Esophagus muscularis mucosa (tissue), 4 donors: ENCODE results near the gene GMEB2. TPM values are rescaled to one million over a fixed set of nuclear protein-coding genes. Genes with fewer than 3 reads are reported as not detected.

Experiments
- DNase-seq: peaks from one replicate; pipeline ENCODE4 v3.0.0-alpha.2; 2017; ENCODE audit errors: extremely low spot score
- H3K27ac ChIP-seq, 4 donors: fragments of 200-600 bp; sonication (generic); replicated peaks in 1 of 4; 1 replicate in 3 of 4; 2 replicates in 1 of 4; pipeline ENCODE4 v1.5.1; 2016 to 2019; ENCODE audit warnings: mild to moderate bottlenecking in 1 of 4
- H3K27me3 ChIP-seq, 4 donors: fragments of 200-600 bp; sonication (generic); one replicate each; pipeline versions ENCODE4 v1.5.1 to v1.6.0; 2016 to 2019
- H3K36me3 ChIP-seq, 4 donors: fragments of 200-600 bp; sonication (generic); one replicate each; pipeline ENCODE4 v1.5.1; 2016 to 2019
- H3K4me1 ChIP-seq, 4 donors: fragments of 200-600 bp; sonication (generic); one replicate each; pipeline ENCODE4 v1.5.1; 2016 to 2019
- H3K4me3 ChIP-seq, 4 donors: fragments of 200-600 bp; sonication (generic); 1 replicate in 2 of 4; 2 replicates in 2 of 4; pipeline ENCODE4 v1.5.1; 2016 to 2019; ENCODE audit warnings: mild to moderate bottlenecking in 4 of 4, moderate library complexity in 1 of 4
- H3K9me3 ChIP-seq, 4 donors: fragments of 200-600 bp; sonication (generic); 1 replicate in 3 of 4; 2 replicates in 1 of 4; pipeline ENCODE4 v1.5.1; 2016 to 2019
- EP300 ChIP-seq: sonication (generic); formaldehyde crosslinking; IDR thresholded peaks from one replicate; pipeline ENCODE4 v1.6.1; 2017; ENCODE audit warnings: antibody characterized with exemption
- POLR2A ChIP-seq: fragments of 450-650 bp; IDR thresholded peaks from one replicate; pipeline ENCODE4 v1.6.1; 2017; ENCODE audit warnings: antibody characterized with exemption, moderate library complexity, mild to moderate bottlenecking, low read depth
- POLR2AphosphoS5 ChIP-seq, 2 donors: sonication (generic); formaldehyde crosslinking; IDR thresholded peaks; one replicate each; pipeline ENCODE4 v1.6.1; 2017; ENCODE audit warnings: antibody characterized with exemption in 2 of 2
- WGBS: methylation state at CpG from one replicate; pipeline ENCODE4 v1.1.5; 2018; 5-methylcytosine and 5-hydroxymethylcytosine counted together
- intact Hi-C: fragments of 100-400 bp; cut with DNase I; formaldehyde crosslinking; loops from one replicate; pipeline ENCODE4 v1.15.1; 2023
- total RNA-seq, 4 donors: library from RNA; depleted of rRNA; stranded (reverse); fragments of >200 nt; gene quantifications; one replicate each; pipeline versions ENCODE4 v1.1.0 to v1.2.1, GENCODE V29; 2016
- TF ChIP-seq, protein P1 (sequence below), 3 experiments: fragments of 200-600 bp in 2 of 3; fragments of 450-650 bp in 1 of 3; sonication (generic) in 2 of 3; IDR thresholded peaks; one replicate each; pipeline ENCODE4 v1.5.1; 2017 to 2019; ENCODE audit warnings: antibody characterized with exemption in 3 of 3, mild to moderate bottlenecking in 2 of 3, moderate library complexity in 1 of 3

Gene GMEB2
- total RNA-seq, 4 donors from 2014 or later, result 11.1 to 19.1 (median 14.0) TPM

DNA sequence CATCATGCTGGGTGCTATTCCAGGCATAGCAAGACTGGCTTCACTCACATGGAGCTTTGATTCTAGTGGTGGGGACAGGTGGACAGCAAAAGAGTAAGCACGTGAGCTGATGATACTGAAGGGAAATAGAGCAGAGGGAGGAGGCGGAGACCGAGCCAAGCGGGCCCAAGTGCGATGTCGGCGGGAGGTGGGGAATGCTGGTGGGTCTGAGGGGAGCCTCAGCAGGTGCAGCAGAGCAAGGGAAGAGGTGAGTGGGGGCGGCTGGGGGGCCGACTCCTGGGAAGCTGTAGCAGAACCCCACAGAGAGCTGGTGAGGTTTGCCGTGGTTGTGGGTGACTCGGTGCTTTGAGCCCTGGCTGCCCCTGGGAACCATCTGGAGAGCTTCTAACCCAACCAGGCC, 41.5 kb upstream of the GMEB2 start:
- no peak for TF ChIP-seq EP300
- TF ChIP-seq, protein P1, sequence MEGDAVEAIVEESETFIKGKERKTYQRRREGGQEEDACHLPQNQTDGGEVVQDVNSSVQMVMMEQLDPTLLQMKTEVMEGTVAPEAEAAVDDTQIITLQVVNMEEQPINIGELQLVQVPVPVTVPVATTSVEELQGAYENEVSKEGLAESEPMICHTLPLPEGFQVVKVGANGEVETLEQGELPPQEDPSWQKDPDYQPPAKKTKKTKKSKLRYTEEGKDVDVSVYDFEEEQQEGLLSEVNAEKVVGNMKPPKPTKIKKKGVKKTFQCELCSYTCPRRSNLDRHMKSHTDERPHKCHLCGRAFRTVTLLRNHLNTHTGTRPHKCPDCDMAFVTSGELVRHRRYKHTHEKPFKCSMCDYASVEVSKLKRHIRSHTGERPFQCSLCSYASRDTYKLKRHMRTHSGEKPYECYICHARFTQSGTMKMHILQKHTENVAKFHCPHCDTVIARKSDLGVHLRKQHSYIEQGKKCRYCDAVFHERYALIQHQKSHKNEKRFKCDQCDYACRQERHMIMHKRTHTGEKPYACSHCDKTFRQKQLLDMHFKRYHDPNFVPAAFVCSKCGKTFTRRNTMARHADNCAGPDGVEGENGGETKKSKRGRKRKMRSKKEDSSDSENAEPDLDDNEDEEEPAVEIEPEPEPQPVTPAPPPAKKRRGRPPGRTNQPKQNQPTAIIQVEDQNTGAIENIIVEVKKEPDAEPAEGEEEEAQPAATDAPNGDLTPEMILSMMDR (IDR thresholded peaks at IDR 0.05), result no peak
- TF ChIP-seq POLR2AphosphoS5 (IDR thresholded peaks at IDR 0.05), result no peak
- TF ChIP-seq POLR2A, result no peak
- Histone ChIP-seq H3K27me3 (no peaks in the 10 kb centered on the region), H3K9me3 (no peaks in the 10 kb centered on the region), H3K4me1 (peaks cover 0 to 11% (median 0%) of the 10 kb centered on the region in 4 donors), H3K4me3 (no peak overlapping the region), H3K36me3 (peaks cover 24 to 85% (median 67%) of the 10 kb centered on the region in 4 donors), H3K27ac (no peak overlapping the region)
- no peak for DNase-seq
- intact Hi-C loops, result no loop called here
- WGBS, result 94% methylated on average over 11 of the region's 11 CpGs

DNA sequence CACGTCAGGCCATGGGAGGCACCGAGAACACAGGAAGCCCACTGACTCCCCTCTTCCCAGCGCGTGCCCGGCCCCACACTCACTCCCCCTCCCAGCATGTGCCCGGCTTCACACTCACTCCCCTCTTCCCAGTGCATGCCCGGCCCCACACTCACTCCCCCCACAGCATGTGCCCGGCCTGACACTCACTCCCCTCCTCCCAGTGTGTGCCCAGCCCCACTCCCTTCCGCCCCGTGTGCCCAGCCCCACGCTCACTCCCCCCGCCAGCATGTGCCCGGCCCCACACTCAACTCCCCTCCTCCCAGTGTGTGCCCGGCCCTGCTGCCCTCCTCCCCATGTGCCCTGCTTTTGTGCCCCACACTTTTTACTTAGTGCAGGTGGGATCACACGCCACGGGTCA, 41.0 kb upstream of the GMEB2 start:
- DNase-seq, result no peak
- H3K9me3 ChIP-seq, result no peaks in the 10 kb centered on the region
- WGBS, result 93% methylated on average over 16 of the region's 16 CpGs
- intact Hi-C loops, result no loop called here
- TF ChIP-seq, protein P1 (IDR thresholded peaks at IDR 0.05), result no peak
- TF ChIP-seq EP300, result no peak
- H3K4me1 ChIP-seq, result peaks cover 0 to 11% (median 0%) of the 10 kb centered on the region in 4 donors
- H3K36me3 ChIP-seq, result peaks cover 29 to 85% (median 67%) of the 10 kb centered on the region in 4 donors
- H3K4me3 ChIP-seq, result no peak overlapping the region
- H3K27me3 ChIP-seq, result no peaks in the 10 kb centered on the region
- no peak overlapping the region for H3K27ac ChIP-seq

DNA sequence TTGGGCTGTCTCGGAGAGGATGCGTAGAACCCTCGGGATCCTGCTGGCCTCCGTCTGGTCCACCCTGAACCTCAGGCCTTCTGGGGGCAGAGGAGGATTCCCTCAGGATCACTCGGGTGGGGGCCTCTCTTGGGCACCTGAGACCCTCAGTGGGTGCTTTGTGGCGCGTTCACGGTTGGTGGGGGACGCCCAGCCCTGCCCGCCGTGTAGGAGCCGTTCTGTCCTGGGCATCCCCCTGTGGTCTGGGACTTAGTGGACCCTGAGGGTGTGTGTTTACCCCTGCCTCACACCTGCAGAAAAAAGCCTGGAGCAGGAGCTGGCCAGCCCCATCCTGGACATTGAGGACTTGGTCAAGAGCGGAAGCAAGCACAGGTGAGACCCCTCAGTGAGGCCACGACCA, 38.8 kb upstream of the GMEB2 start:
- intact Hi-C loops, result no loop called here
- no peak for TF ChIP-seq POLR2AphosphoS5 (IDR thresholded peaks at IDR 0.05)
- no peak for TF ChIP-seq POLR2A
- TF ChIP-seq EP300, result no peak
- TF ChIP-seq, protein P1 (IDR thresholded peaks at IDR 0.05), result no peak
- no peak for DNase-seq
- Histone ChIP-seq H3K36me3 (peaks cover 36 to 88% (median 79%) of the 10 kb centered on the region in 4 donors), H3K4me3 (no peak overlapping the region), H3K27ac (no peak overlapping the region), H3K9me3 (no peaks in the 10 kb centered on the region), H3K4me1 (peaks cover 0 to 11% (median 0%) of the 10 kb centered on the region in 4 donors), H3K27me3 (no peaks in the 10 kb centered on the region)
- WGBS, result 97% methylated on average over 4 of the region's 14 CpGs

DNA sequence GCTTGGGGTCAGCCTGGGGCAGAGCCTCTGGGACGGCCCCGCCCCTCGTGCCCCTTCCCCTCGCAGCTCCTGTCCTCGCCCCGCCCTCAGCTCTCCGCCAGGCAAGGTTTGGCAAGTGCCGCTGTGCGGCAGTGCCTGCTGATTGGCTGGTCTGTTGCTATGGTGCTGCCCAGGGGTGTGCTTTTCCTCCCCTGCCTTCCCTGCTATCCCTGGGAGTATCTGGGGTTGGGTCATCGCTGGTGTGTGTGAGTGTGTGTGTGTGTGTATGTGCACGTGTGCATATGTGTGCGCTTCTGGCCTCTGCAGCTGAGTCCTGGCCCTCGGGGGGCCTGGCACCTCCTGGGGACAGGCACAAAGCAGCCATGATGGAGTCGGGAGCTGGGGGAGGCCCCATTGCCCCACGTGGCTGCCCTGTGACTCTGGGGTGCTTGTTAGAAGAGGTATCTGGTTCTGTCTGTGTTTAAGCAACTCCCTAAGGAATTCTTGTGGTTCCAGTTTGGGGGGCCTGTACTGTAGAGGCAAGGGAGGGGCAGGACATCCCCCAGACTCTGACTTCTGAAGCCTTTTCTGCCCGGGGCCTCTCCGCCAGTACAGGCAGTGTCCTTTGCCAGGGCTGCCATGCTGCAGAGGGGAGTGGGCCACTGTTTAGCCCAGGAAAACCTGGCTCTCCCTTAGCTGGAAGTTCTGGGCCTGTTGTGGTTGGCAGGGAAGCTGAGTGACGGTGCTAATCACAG, 38.1 kb upstream of the GMEB2 start:
- WGBS, result 71% methylated on average over 15 of the region's 18 CpGs
- H3K4me1 ChIP-seq, result peaks cover 0 to 15% (median 0%) of the 10 kb centered on the region in 4 donors
- H3K9me3 ChIP-seq, result no peaks in the 10 kb centered on the region
- intact Hi-C loops, result no loop called here
- peaks cover 36 to 94% (median 86%) of the 10 kb centered on the region in 4 donors for H3K36me3 ChIP-seq
- no peaks in the 10 kb centered on the region for H3K27me3 ChIP-seq
- H3K27ac ChIP-seq, result no peak overlapping the region
- TF ChIP-seq, protein P1 (IDR thresholded peaks at IDR 0.05), result no peak
- no peak for TF ChIP-seq EP300
- no peak for TF ChIP-seq POLR2A
- no peak for TF ChIP-seq POLR2AphosphoS5 (IDR thresholded peaks at IDR 0.05)
- H3K4me3 ChIP-seq, result no peak overlapping the region
- no peak for DNase-seq
